GM15510 (cell line): ENCODE measurements around the gene COX17.

Experiments
- POLR2A ChIP-seq: IDR thresholded peaks from 3 replicates; pipeline ENCODE4 v1.6.1; 2011; ENCODE audit warnings: borderline replicate concordance; ENCODE audit not compliant: insufficient read length; ENCODE audit errors: extremely low read depth

The COX17 gene

GRCh38 chr3:119683421-119683820 lies 6.2 kb upstream of the COX17 start:
- no peak for TF ChIP-seq POLR2A

GRCh38 chr3:119681279-119681678 lies 4.1 kb upstream of the COX17 start:
- no peak for TF ChIP-seq POLR2A

GRCh38 chr3:119679874-119680273 lies 2.7 kb upstream of the COX17 start:
- TF ChIP-seq POLR2A, result no peak

- no peak for TF ChIP-seq POLR2A
Measured at GRCh38 chr3:119677641-119677934, 382 bp upstream of the COX17 start.

- TF ChIP-seq POLR2A, result no peak
Measured at GRCh38 chr3:119676020-119676419, 1.2 kb downstream of the COX17 start.

GRCh38 chr3:119675188-119675874 lies 1.9 kb downstream of the COX17 start:
- TF ChIP-seq POLR2A, result no peak

- TF ChIP-seq POLR2A, result no peak
Measured at GRCh38 chr3:119673875-119674274, 3.3 kb downstream of the COX17 start.

- no peak for TF ChIP-seq POLR2A
Measured at GRCh38 chr3:119672776-119673175, 4.4 kb downstream of the COX17 start.

- TF ChIP-seq POLR2A, result no peak
Measured at GRCh38 chr3:119669906-119670570, 7.2 kb downstream of the COX17 start.

GRCh38 chr3:119665954-119666559 lies 11.1 kb downstream of the COX17 start:
- TF ChIP-seq POLR2A, result no peak

- no peak for TF ChIP-seq POLR2A
Measured at GRCh38 chr3:119664850-119665379, 12.3 kb downstream of the COX17 start.

GRCh38 chr3:119664370-119664769 lies 12.8 kb downstream of the COX17 start:
- TF ChIP-seq POLR2A, result no peak

GRCh38 chr3:119663885-119664284 lies 13.3 kb downstream of the COX17 start:
- no peak for TF ChIP-seq POLR2A

GRCh38 chr3:119662604-119663373 lies 14.4 kb downstream of the COX17 start:
- no peak for TF ChIP-seq POLR2A
